WTC11 (cell line): Measurements from ENCODE around the gene CNIH3. TPM values are rescaled to one million over a fixed set of nuclear protein-coding genes. Genes with fewer than 3 reads are reported as not detected.

Source experiments
- ATAC-seq: fragments of 200-7000 bp; cut with Tn5 transposase; 2 replicates; pipeline ENCODE4 v1.10.0; 2021; ENCODE audit warnings: mild to moderate bottlenecking, moderate library complexity
- CTCF ChIA-PET: fragments of 300-600 bp; sonication (Branson Sonifier 250); formaldehyde crosslinking; loops from one replicate; lab custom pipeline; 2021; ENCODE audit warnings: antibody characterized with exemption; lab: Charles Lee
- POLR2A ChIA-PET: fragments of 350-600 bp; sonication (Branson Sonifier 250); formaldehyde crosslinking; loops from one replicate; lab custom pipeline; 2021; ENCODE audit warnings: antibody characterized with exemption; lab: Charles Lee
- DNase-seq: peaks from one replicate; pipeline ENCODE4 v3.0.0; 2021; ENCODE audit warnings: low spot score
- H3K27ac Mint-ChIP-seq: 2 replicates; pipeline ENCODE4 v1.8.0; 2021; ENCODE audit warnings: mixed read lengths
- H3K27me3 Mint-ChIP-seq: 2 replicates; pipeline ENCODE4 v1.8.0; 2021; ENCODE audit warnings: low read depth, mild to moderate bottlenecking, moderate library complexity, mixed read lengths
- H3K36me3 Mint-ChIP-seq: 2 replicates; pipeline ENCODE4 v1.8.0; 2021; ENCODE audit warnings: mixed read lengths
- H3K4me1 Mint-ChIP-seq: 2 replicates; pipeline ENCODE4 v1.8.0; 2022; ENCODE audit warnings: mixed read lengths
- H3K4me3 Mint-ChIP-seq: 2 replicates; pipeline ENCODE4 v1.8.0; 2021; ENCODE audit warnings: mild to moderate bottlenecking, moderate library complexity, mixed read lengths
- H3K9me3 Mint-ChIP-seq: 2 replicates; pipeline ENCODE4 v1.8.0; 2021; ENCODE audit warnings: mixed read lengths
- ATF2 ChIP-seq: sonication (generic); formaldehyde crosslinking; IDR thresholded peaks from 2 replicates; pipeline ENCODE4 v1.8.1; 2022; ENCODE audit warnings: low read depth, missing genetic modification reagents, borderline replicate concordance
- FOXJ3 ChIP-seq: sonication (generic); formaldehyde crosslinking; IDR thresholded peaks from 2 replicates; pipeline ENCODE4 v1.9.0; 2021; ENCODE audit warnings: missing genetic modification reagents, mild to moderate bottlenecking, borderline replicate concordance
- GTF2I ChIP-seq: fragments of 250-450 bp; sonication (Bioruptor Pico); conservative IDR thresholded peaks from 2 replicates; pipeline ENCODE4 v1.4.0; 2021; ENCODE audit warnings: mild to moderate bottlenecking
- HMGA2 ChIP-seq: fragments of 250-450 bp; sonication (Bioruptor Pico); IDR thresholded peaks from 2 replicates; pipeline ENCODE4 v1.4.0; 2021; ENCODE audit warnings: mild to moderate bottlenecking, moderate library complexity
- IRF2 ChIP-seq: sonication (generic); formaldehyde crosslinking; IDR thresholded peaks from 2 replicates; pipeline ENCODE4 v1.8.0; 2022; ENCODE audit warnings: low read depth, missing genetic modification reagents, borderline replicate concordance
- KAT7 ChIP-seq: sonication (generic); formaldehyde crosslinking; IDR thresholded peaks from 2 replicates; pipeline ENCODE4 v1.8.1; 2023; ENCODE audit warnings: missing genetic modification reagents, mild to moderate bottlenecking, borderline replicate concordance
- NFATC4 ChIP-seq: fragments of 250-450 bp; sonication (Bioruptor Pico); IDR thresholded peaks from 2 replicates; pipeline ENCODE4 v1.9.0; 2021; ENCODE audit warnings: mild to moderate bottlenecking
- NR1H2 ChIP-seq: sonication (generic); formaldehyde crosslinking; IDR thresholded peaks from 2 replicates; pipeline ENCODE4 v1.9.0; 2021; ENCODE audit warnings: mild to moderate bottlenecking, moderate library complexity, missing genetic modification reagents
- RORB ChIP-seq: fragments of 250-450 bp; sonication (Bioruptor Pico); IDR thresholded peaks from 2 replicates; pipeline ENCODE4 v1.9.0; 2021; ENCODE audit warnings: mild to moderate bottlenecking
- SOX15 ChIP-seq: fragments of 250-450 bp; sonication (Bioruptor Pico); IDR thresholded peaks from 2 replicates; pipeline ENCODE4 v1.9.0; 2021; ENCODE audit warnings: mild to moderate bottlenecking
- SP1 ChIP-seq: sonication (generic); formaldehyde crosslinking; conservative IDR thresholded peaks from 2 replicates; pipeline ENCODE4 v1.8.1; 2022; ENCODE audit warnings: missing genetic modification reagents
- ZBTB21 ChIP-seq: sonication (generic); formaldehyde crosslinking; IDR thresholded peaks from 2 replicates; pipeline ENCODE4 v1.8.1; 2023; ENCODE audit warnings: mild to moderate bottlenecking, missing genetic modification reagents, borderline replicate concordance
- ZBTB43 ChIP-seq: sonication (generic); formaldehyde crosslinking; IDR thresholded peaks from 2 replicates; pipeline ENCODE4 v1.8.1; 2023; ENCODE audit warnings: mild to moderate bottlenecking, missing genetic modification reagents
- ZNF423 ChIP-seq: fragments of 250-450 bp; sonication (Bioruptor Pico); IDR thresholded peaks from 2 replicates; pipeline ENCODE4 v2.1.2; 2022; ENCODE audit warnings: mild to moderate bottlenecking, moderate library complexity
- total RNA-seq: library from RNA; stranded (reverse); gene quantifications from 3 replicates; pipeline ENCODE4 v1.2.3, GENCODE V29; 2021
- TF ChIP-seq, protein P1 (sequence below): sonication (generic); formaldehyde crosslinking; IDR thresholded peaks from 2 replicates; pipeline ENCODE4 v1.8.1; 2023; ENCODE audit warnings: mild to moderate bottlenecking, missing genetic modification reagents
- TF ChIP-seq, protein P2 (sequence below): sonication (generic); formaldehyde crosslinking; IDR thresholded peaks from 2 replicates; pipeline ENCODE4 v1.8.0; 2023; ENCODE audit warnings: missing genetic modification reagents
- TF ChIP-seq, protein P3 (sequence below): fragments of 250-450 bp; sonication (Bioruptor Pico); IDR thresholded peaks from 2 replicates; pipeline ENCODE4 v1.9.0; 2021; ENCODE audit warnings: moderate library complexity, mild to moderate bottlenecking, inconsistent platforms, borderline replicate concordance
- TF ChIP-seq, protein P4 (sequence below): sonication (generic); formaldehyde crosslinking; IDR thresholded peaks from 2 replicates; pipeline ENCODE4 v1.8.0; 2022; ENCODE audit warnings: mild to moderate bottlenecking, missing genetic modification reagents

CNIH3 gene
- total RNA-seq, 1 experiment from 2014 or later: 8.1 TPM

- TF ChIP-seq, protein P1, sequence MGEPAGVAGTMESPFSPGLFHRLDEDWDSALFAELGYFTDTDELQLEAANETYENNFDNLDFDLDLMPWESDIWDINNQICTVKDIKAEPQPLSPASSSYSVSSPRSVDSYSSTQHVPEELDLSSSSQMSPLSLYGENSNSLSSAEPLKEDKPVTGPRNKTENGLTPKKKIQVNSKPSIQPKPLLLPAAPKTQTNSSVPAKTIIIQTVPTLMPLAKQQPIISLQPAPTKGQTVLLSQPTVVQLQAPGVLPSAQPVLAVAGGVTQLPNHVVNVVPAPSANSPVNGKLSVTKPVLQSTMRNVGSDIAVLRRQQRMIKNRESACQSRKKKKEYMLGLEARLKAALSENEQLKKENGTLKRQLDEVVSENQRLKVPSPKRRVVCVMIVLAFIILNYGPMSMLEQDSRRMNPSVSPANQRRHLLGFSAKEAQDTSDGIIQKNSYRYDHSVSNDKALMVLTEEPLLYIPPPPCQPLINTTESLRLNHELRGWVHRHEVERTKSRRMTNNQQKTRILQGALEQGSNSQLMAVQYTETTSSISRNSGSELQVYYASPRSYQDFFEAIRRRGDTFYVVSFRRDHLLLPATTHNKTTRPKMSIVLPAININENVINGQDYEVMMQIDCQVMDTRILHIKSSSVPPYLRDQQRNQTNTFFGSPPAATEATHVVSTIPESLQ: no peak
- TF ChIP-seq NFATC4 (CRISPR knock-in tag): no peak
- no peak for TF ChIP-seq IRF2 (CRISPR knock-in tag)
- no peak for TF ChIP-seq RORB (CRISPR knock-in tag)
- TF ChIP-seq SOX15 (CRISPR knock-in tag): no peak
- no peak for TF ChIP-seq GTF2I (CRISPR knock-in tag)
- TF ChIP-seq, all 79 proteins: peak for 0
Observed at GRCh38 chr1:224696891-224697765, 81.0 kb downstream of the CNIH3 start (continued).

DNA sequence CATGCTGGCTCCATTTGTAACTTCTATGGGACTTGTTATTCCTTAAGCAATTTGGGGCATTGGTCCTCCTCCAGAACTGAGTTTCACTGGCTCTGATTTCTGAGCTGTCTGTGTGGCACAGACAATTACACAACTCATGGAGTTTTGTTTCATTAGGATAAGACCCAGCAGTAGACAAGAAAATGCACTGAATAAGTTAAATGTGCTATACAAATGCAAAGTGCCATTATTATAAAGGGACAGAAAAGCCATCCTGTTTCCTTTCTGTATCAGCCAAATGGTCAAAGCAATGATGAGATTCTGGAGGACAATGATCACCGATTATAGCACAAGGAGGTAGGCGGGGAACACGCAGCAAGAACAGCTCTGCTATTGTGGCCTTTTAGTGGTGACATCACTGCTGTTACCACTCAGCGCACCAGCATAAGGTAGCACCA lies 81.9 kb downstream of the CNIH3 start:
- Mint-ChIP-seq H3K9me3 (no peaks in the 10 kb centered on the region), H3K27me3 (no peaks in the 10 kb centered on the region), H3K27ac (no peak overlapping the region), H3K4me1 (peaks cover 25% of the 10 kb centered on the region), H3K36me3 (no peaks in the 10 kb centered on the region), H3K4me3 (no peak overlapping the region)
- POLR2A ChIA-PET: no interaction called here
- TF ChIP-seq ZNF423 (no peak), ZBTB21 (no peak), SP1 (CRISPR knock-in tag) (no peak), ATF2 (CRISPR knock-in tag) (no peak), NR1H2 (CRISPR knock-in tag) (no peak), ZBTB43 (CRISPR knock-in tag) (no peak), KAT7 (CRISPR knock-in tag) (no peak), HMGA2 (CRISPR knock-in tag) (no peak), FOXJ3 (no peak)
- TF ChIP-seq, protein P2, sequence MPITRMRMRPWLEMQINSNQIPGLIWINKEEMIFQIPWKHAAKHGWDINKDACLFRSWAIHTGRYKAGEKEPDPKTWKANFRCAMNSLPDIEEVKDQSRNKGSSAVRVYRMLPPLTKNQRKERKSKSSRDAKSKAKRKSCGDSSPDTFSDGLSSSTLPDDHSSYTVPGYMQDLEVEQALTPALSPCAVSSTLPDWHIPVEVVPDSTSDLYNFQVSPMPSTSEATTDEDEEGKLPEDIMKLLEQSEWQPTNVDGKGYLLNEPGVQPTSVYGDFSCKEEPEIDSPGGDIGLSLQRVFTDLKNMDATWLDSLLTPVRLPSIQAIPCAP (CRISPR knock-in tag): no peak
- TF ChIP-seq, protein P1: no peak
- TF ChIP-seq, protein P3, sequence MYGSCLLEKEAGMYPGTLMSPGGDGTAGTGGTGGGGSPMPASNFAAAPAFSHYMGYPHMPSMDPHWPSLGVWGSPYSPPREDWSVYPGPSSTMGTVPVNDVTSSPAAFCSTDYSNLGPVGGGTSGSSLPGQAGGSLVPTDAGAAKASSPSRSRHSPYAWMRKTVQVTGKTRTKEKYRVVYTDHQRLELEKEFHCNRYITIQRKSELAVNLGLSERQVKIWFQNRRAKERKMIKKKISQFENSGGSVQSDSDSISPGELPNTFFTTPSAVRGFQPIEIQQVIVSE (CRISPR knock-in tag): no peak
- TF ChIP-seq, protein P4, sequence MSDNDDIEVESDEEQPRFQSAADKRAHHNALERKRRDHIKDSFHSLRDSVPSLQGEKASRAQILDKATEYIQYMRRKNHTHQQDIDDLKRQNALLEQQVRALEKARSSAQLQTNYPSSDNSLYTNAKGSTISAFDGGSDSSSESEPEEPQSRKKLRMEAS (CRISPR knock-in tag): no peak
- DNase-seq (no peak), ATAC-seq (no peak)
- CTCF ChIA-PET: interaction anchor here (1.0 to 1.1 kb wide), 2 partner anchors 153 to 197 kb away, joined by 4 read pairs; no protein-coding TSS in a partner anchor
